Fibroblast of lung (primary cell): ENCODE measurements around the gene CDKN2A. TPM values are rescaled to one million over a fixed set of nuclear protein-coding genes. Genes with fewer than 3 reads are reported as not detected.

Experiments
- DNase-seq, 2 donors: peaks; one replicate each; pipeline versions ENCODE4 v3.0.0 to v3.0.0-alpha.2; 2010; ENCODE audit warnings: low read depth in 2 of 2
- H2AFZ ChIP-seq: 2 replicates; pipeline ENCODE4 v1.5.1; 2012; ENCODE audit warnings: low read length, control low read depth, inconsistent platforms
- H3K27ac ChIP-seq: 2 replicates; pipeline ENCODE4 v1.5.1; 2011; ENCODE audit warnings: low read length, control low read depth; ENCODE audit not compliant: insufficient read depth
- H3K27me3 ChIP-seq: 2 replicates; pipeline ENCODE4 v1.5.1; 2011; ENCODE audit warnings: mild to moderate bottlenecking, low read length; ENCODE audit not compliant: control insufficient read depth, insufficient read depth
- H3K36me3 ChIP-seq: 2 replicates; pipeline ENCODE4 v1.5.1; 2011; ENCODE audit warnings: low read length; ENCODE audit not compliant: control insufficient read depth, insufficient read depth
- H3K4me1 ChIP-seq: 2 replicates; pipeline ENCODE4 v1.5.1; 2011; ENCODE audit warnings: low read length; ENCODE audit not compliant: control insufficient read depth, insufficient read depth; ENCODE audit errors: extremely low read depth
- H3K4me2 ChIP-seq: 2 replicates; pipeline ENCODE4 v1.5.1; 2011; ENCODE audit warnings: low read length, control low read depth; ENCODE audit not compliant: insufficient read depth; ENCODE audit errors: extremely low read depth
- H3K4me3 ChIP-seq, 4 experiments: fragments of 200-600 bp in 1 of 4; sonication (generic) in 1 of 4; replicated peaks in 1 of 4; 2 replicates each; pipeline ENCODE4 v1.5.1; 2011 to 2016; ENCODE audit warnings: low read length in 4 of 4, low read depth in 3 of 4, mild to moderate bottlenecking in 3 of 4, control low read depth in 2 of 4, inconsistent platforms in 1 of 4, mixed read lengths in 1 of 4; ENCODE audit not compliant: insufficient read depth in 1 of 4; ENCODE audit errors: control extremely low read depth in 1 of 4
- H3K79me2 ChIP-seq: 2 replicates; pipeline ENCODE4 v1.5.1; 2012; ENCODE audit warnings: mild to moderate bottlenecking, low read length, inconsistent platforms; ENCODE audit not compliant: control insufficient read depth, insufficient read depth
- H3K9ac ChIP-seq: 2 replicates; pipeline ENCODE4 v1.5.1; 2011; ENCODE audit warnings: mild to moderate bottlenecking, low read length, control low read depth; ENCODE audit not compliant: insufficient read depth
- H3K9me3 ChIP-seq: 2 replicates; pipeline ENCODE4 v1.5.1; 2012; ENCODE audit warnings: low read depth, low read length; ENCODE audit not compliant: control insufficient read depth, insufficient read depth
- H4K20me1 ChIP-seq: 2 replicates; pipeline ENCODE4 v1.5.1; 2011; ENCODE audit warnings: low read length; ENCODE audit not compliant: control insufficient read depth, insufficient read depth; ENCODE audit errors: extremely low read depth
- EZH2 ChIP-seq: IDR thresholded peaks from 2 replicates; pipeline ENCODE4 v1.5.1; 2012; ENCODE audit warnings: low read length, control low read depth, mild to moderate bottlenecking; ENCODE audit errors: missing control alignments
- polyA plus RNA-seq, 2 donors: library from polyadenylated mRNA; depleted of rRNA in 1 of 2; stranded (reverse) in 1 of 2; unstranded in 1 of 2; fragments of >200 nt; gene quantifications; 2 replicates each; pipeline ENCODE4 v1.2.1, GENCODE V29; 2011 to 2012; ENCODE audit warnings: missing spikeins in 1 of 2
- total RNA-seq: library from RNA; depleted of rRNA; stranded (reverse); fragments of >200 nt; gene quantifications from 2 replicates; pipeline ENCODE4 v1.2.1, GENCODE V29; 2014
- TF ChIP-seq, protein P1 (sequence below), 2 donors: IDR thresholded peaks in 1 of 2; conservative IDR thresholded peaks in 1 of 2; 1 replicate in 1 of 2; 2 replicates in 1 of 2; pipeline ENCODE4 v1.5.1; 2011 to 2012; ENCODE audit warnings: low read length in 2 of 2, control low read depth in 1 of 2, inconsistent platforms in 1 of 2, low read depth in 1 of 2, mild to moderate bottlenecking in 1 of 2

Gene CDKN2A
- total and polyA plus RNA-seq, 2 donors (not counting 1 experiment from before 2014, with no cell fraction given) = 19.2 to 23.5 TPM

DNA sequence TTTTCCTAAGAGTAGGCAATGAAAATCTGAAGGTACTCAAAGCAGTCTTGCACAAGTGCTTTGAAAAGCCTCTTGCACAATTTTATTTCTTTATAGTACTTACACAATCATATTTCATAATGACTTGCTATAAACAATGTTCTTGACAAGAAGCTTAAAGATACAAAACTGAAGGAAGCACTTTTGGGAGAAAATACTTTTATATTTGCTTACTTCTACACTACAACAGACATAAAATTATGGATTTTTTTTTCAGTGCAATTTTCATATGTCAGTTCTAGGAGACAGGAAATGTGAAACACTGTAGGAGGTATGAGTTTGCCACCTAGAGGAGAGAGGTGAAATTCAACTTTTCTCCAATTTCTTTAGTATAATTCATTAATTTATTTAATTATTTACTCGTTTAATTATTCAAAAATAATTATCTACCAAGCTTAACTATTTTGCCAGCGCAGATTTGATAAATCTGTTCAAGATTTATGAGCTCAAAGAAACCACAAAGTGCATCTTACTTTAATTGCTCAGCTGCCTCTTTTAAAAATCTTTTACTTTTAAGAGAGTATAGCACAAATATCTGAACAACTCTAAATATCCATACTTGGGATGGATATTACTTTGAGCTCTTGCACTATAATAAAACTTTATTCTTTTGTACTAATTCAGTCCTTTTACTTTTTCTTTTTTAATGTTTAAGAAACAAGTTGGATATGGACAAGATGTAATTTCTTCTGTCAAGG, 43.9 kb upstream of the CDKN2A start:
- H3K4me3 ChIP-seq = no peak overlapping the region
- H2AFZ ChIP-seq = no peak overlapping the region
- peaks cover 31% of the 10 kb centered on the region for H3K4me1 ChIP-seq
- H3K27ac ChIP-seq = no peak overlapping the region
- H3K79me2 ChIP-seq = no peaks in the 10 kb centered on the region
- H4K20me1 ChIP-seq = no peaks in the 10 kb centered on the region
- H3K9ac ChIP-seq = no peak overlapping the region
- no peaks in the 10 kb centered on the region for H3K36me3 ChIP-seq
- no peaks in the 10 kb centered on the region for H3K9me3 ChIP-seq
- peak in 1 of 2 donors; percentile 86 for DNase-seq
- no peak overlapping the region for H3K4me2 ChIP-seq
- H3K27me3 ChIP-seq = no peaks in the 10 kb centered on the region
- no peak for TF ChIP-seq EZH2
- TF ChIP-seq, protein P1, sequence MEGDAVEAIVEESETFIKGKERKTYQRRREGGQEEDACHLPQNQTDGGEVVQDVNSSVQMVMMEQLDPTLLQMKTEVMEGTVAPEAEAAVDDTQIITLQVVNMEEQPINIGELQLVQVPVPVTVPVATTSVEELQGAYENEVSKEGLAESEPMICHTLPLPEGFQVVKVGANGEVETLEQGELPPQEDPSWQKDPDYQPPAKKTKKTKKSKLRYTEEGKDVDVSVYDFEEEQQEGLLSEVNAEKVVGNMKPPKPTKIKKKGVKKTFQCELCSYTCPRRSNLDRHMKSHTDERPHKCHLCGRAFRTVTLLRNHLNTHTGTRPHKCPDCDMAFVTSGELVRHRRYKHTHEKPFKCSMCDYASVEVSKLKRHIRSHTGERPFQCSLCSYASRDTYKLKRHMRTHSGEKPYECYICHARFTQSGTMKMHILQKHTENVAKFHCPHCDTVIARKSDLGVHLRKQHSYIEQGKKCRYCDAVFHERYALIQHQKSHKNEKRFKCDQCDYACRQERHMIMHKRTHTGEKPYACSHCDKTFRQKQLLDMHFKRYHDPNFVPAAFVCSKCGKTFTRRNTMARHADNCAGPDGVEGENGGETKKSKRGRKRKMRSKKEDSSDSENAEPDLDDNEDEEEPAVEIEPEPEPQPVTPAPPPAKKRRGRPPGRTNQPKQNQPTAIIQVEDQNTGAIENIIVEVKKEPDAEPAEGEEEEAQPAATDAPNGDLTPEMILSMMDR (conservative IDR thresholded peaks at IDR 0.05 in 1 of 2, IDR thresholded peaks at IDR 0.05 in 1 of 2; ENCODE audit: low read depth in 1 of 2, low read length in 2 of 2) = peak; percentile 18 to 46

GRCh38 chr9:22036866-22037626, 42.9 kb upstream of the CDKN2A start:
- H3K9me3 ChIP-seq = no peaks in the 10 kb centered on the region
- TF ChIP-seq EZH2 = no peak
- TF ChIP-seq, protein P1 (conservative IDR thresholded peaks at IDR 0.05 in 1 of 2, IDR thresholded peaks at IDR 0.05 in 1 of 2; ENCODE audit: low read depth in 1 of 2, low read length in 2 of 2) = no peak
- no peaks in the 10 kb centered on the region for H4K20me1 ChIP-seq
- H3K4me1 ChIP-seq = peaks cover 29% of the 10 kb centered on the region
- H2AFZ ChIP-seq = no peak overlapping the region
- H3K4me3 ChIP-seq = no peak overlapping the region
- no peaks in the 10 kb centered on the region for H3K79me2 ChIP-seq
- H3K4me2 ChIP-seq = no peak overlapping the region
- H3K27me3 ChIP-seq = no peaks in the 10 kb centered on the region
- no peak overlapping the region for H3K9ac ChIP-seq
- DNase-seq = peak in 1 of 2 donors; percentile 40
- H3K27ac ChIP-seq = no peak overlapping the region
- no peaks in the 10 kb centered on the region for H3K36me3 ChIP-seq

- Histone ChIP-seq H3K4me3 (no peak overlapping the region), H3K36me3 (no peaks in the 10 kb centered on the region), H3K27me3 (no peaks in the 10 kb centered on the region), H3K9ac (no peak overlapping the region), H3K9me3 (no peaks in the 10 kb centered on the region), H3K4me1 (peaks cover 16% of the 10 kb centered on the region), H3K27ac (no peak overlapping the region), H3K4me2 (no peak overlapping the region), H4K20me1 (no peaks in the 10 kb centered on the region), H2AFZ (no peak overlapping the region), H3K79me2 (no peaks in the 10 kb centered on the region)
- peak in 1 of 2 donors; percentile 60 for DNase-seq
- no peak for TF ChIP-seq EZH2
- TF ChIP-seq, protein P1 (conservative IDR thresholded peaks at IDR 0.05 in 1 of 2, IDR thresholded peaks at IDR 0.05 in 1 of 2; ENCODE audit: low read depth in 1 of 2, low read length in 2 of 2) = no peak
Measured at GRCh38 chr9:22035591-22036011, 41.4 kb upstream of the CDKN2A start.
